ENCODE results near the gene CUL1.

DNA sequence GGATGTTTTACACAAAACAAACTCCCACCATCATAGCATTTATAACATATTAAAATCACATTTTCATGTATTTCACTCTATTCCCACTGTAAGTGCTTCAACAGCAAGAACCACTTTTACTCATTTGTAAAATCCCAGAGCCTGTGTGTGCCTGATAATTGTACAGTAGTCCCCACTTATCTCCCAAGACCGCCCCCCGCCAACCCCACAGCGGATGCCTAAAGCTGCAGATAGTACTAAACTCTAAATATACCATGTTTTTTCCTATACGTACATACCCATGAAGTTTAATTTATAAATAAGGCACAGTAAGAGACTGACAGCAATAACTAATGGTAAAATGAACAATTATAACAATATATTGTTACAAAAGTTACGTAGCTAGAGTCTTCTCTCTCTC is 151.9 kb downstream of the CUL1 start:
- no peak for TF ChIP-seq POLR2A (IDR thresholded peaks at IDR 0.05; ENCODE audit: low read depth, low read length)
- TF ChIP-seq TAF1 (IDR thresholded peaks at IDR 0.05; ENCODE audit: borderline replicate concordance, low read depth, low read length): no peak
